Raji (cell line): ENCODE measurements around the gene ARHGEF4.

Experiments
- POLR2A ChIP-seq: IDR thresholded peaks from 2 replicates; pipeline ENCODE4 v1.6.1; 2011; ENCODE audit warnings: low read depth, low read length, control low read depth; ENCODE audit not compliant: insufficient read depth

ARHGEF4 gene

GRCh38 chr2:131077182-131077846, 240.6 kb downstream of the ARHGEF4 start:
- TF ChIP-seq POLR2A: no peak

GRCh38 chr2:131077966-131078365, 241.3 kb downstream of the ARHGEF4 start:
- no peak for TF ChIP-seq POLR2A

- no peak for TF ChIP-seq POLR2A
These were observed 244.5 kb downstream of the ARHGEF4 start for GRCh38 chr2:131081190-131081589.

- no peak for TF ChIP-seq POLR2A
These were observed 248.9 kb downstream of the ARHGEF4 start for GRCh38 chr2:131085646-131086045.

- no peak for TF ChIP-seq POLR2A
These were observed 255.8 kb downstream of the ARHGEF4 start for GRCh38 chr2:131092458-131093005.

- peak; percentile 75 for TF ChIP-seq POLR2A
These were observed 256.4 kb downstream of the ARHGEF4 start, which contains the start of gene FAM168B for GRCh38 chr2:131093006-131093695. Gene FAM168B (minus strand): TSS chr2:131093460. CDS start chr2:131082646, 10,814 bp downstream.

GRCh38 chr2:131093696-131094462, 257.2 kb downstream of the ARHGEF4 start:
- TF ChIP-seq POLR2A: no peak

- no peak for TF ChIP-seq POLR2A
These were observed 258.0 kb downstream of the ARHGEF4 start for GRCh38 chr2:131094463-131095281.
